T-helper 2 cell treated with Interferon-gamma antibody and Interleukin-4, amounts not matched to agents 5 μg/mL and 100 μg/mL, for 36 hours (primary cell): Measurements from ENCODE around the gene DYNLRB1.
"Not testable (repeated sequence)": the region's sequence is repeated elsewhere in the genome, so short reads cannot be mapped to it uniquely, and the experiment has no call there.

Experiments used
- DNase-seq: peaks from one replicate; pipeline ENCODE4 v3.0.0; 2021; ENCODE audit warnings: low spot score
- H3K27ac Mint-ChIP-seq: one replicate; pipeline ENCODE4 v1.8.0; 2021; ENCODE audit warnings: mild to moderate bottlenecking, mixed read lengths
- H3K27me3 Mint-ChIP-seq: one replicate; pipeline ENCODE4 v1.8.0; 2021; ENCODE audit warnings: low read depth, mixed read lengths
- H3K36me3 Mint-ChIP-seq: one replicate; pipeline ENCODE4 v1.8.0; 2021; ENCODE audit warnings: low read depth, mixed read lengths
- H3K4me1 Mint-ChIP-seq: one replicate; pipeline ENCODE4 v1.8.0; 2021; ENCODE audit warnings: low read depth, mixed read lengths
- H3K4me3 Mint-ChIP-seq: one replicate; pipeline ENCODE4 v1.8.0; 2022; ENCODE audit warnings: mild to moderate bottlenecking, moderate library complexity, mixed read lengths
- H3K9me3 Mint-ChIP-seq: one replicate; pipeline ENCODE4 v1.8.0; 2021; ENCODE audit warnings: mixed read lengths

Gene DYNLRB1

GRCh38 chr20:34495307-34495706, 20.9 kb upstream of the DYNLRB1 start:
- Mint-ChIP-seq H3K27ac (no peak overlapping the region), H3K36me3 (peaks cover 65% of the 10 kb centered on the region), H3K27me3 (no peaks in the 10 kb centered on the region), H3K9me3 (peaks cover 10% of the 10 kb centered on the region), H3K4me1 (peaks cover 3% of the 10 kb centered on the region), H3K4me3 (no peak overlapping the region)
- DNase-seq: no peak

DNA sequence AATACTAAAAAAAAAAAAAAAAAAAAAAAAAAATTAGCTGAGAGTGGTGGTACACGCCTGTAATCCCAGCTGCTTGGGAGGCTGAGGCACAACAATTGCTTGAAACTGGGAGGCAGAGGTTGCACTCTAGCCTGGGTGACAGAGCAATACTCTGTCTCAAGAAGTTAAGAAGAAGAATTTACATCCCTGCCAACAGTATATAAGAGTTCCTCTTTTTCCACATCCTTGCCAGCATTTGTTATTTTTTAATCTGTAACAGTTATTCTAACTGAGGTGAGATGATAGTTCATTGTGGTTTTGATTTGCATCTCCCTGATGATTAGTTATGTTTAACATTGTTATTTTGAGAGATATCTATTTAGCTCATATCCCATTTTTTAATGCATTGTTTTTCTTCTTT, 20.3 kb upstream of the DYNLRB1 start:
- H3K36me3 Mint-ChIP-seq: peaks cover 67% of the 10 kb centered on the region
- H3K4me3 Mint-ChIP-seq: no peak overlapping the region
- no peak overlapping the region for H3K27ac Mint-ChIP-seq
- peaks cover 3% of the 10 kb centered on the region for H3K4me1 Mint-ChIP-seq
- peaks cover 16% of the 10 kb centered on the region for H3K9me3 Mint-ChIP-seq
- H3K27me3 Mint-ChIP-seq: no peaks in the 10 kb centered on the region
- DNase-seq: no peak

DNA sequence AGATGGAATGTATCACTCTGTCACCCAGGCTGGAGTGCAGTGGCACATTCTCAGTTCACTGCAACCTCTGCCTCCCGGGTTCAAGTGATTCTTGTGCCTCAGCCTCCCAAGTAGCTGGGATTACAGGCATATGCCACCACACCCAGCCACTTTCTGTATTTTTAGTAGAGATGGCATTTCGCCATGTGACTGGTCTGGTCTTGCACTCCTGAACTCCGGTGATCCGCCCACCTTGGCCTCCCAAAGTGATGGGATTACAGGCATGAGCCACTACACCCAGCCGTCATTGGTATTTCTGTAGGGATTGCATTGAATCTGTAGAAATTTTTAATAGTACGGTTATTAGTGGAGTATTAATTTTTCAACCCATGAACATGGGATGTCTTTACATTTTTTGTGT, 18.6 kb upstream of the DYNLRB1 start:
- not testable (repeated sequence) for H3K4me3 Mint-ChIP-seq, H3K27me3 Mint-ChIP-seq, DNase-seq, H3K27ac Mint-ChIP-seq, H3K4me1 Mint-ChIP-seq
- Mint-ChIP-seq H3K9me3 (peaks cover 17% of the 10 kb centered on the region), H3K36me3 (peaks cover 65% of the 10 kb centered on the region)

GRCh38 chr20:34500823-34501222, 15.4 kb upstream of the DYNLRB1 start:
- Mint-ChIP-seq H3K4me1 (peaks cover 3% of the 10 kb centered on the region), H3K4me3 (no peak overlapping the region), H3K9me3 (peaks cover 17% of the 10 kb centered on the region), H3K27ac (no peak overlapping the region), H3K36me3 (peaks cover 54% of the 10 kb centered on the region), H3K27me3 (no peaks in the 10 kb centered on the region)
- DNase-seq: no peak

GRCh38 chr20:34506480-34506879, 9.7 kb upstream of the DYNLRB1 start:
- Mint-ChIP-seq H3K27me3 (no peaks in the 10 kb centered on the region), H3K4me1 (no peaks in the 10 kb centered on the region), H3K36me3 (peaks cover 32% of the 10 kb centered on the region), H3K9me3 (no peaks in the 10 kb centered on the region), H3K4me3 (no peak overlapping the region), H3K27ac (no peak overlapping the region)
- no peak for DNase-seq

GRCh38 chr20:34507702-34508413, 8.4 kb upstream of the DYNLRB1 start:
- Mint-ChIP-seq H3K27me3 (no peaks in the 10 kb centered on the region), H3K9me3 (no peaks in the 10 kb centered on the region), H3K27ac (no peak overlapping the region), H3K4me3 (no peak overlapping the region), H3K36me3 (peaks cover 31% of the 10 kb centered on the region), H3K4me1 (no peaks in the 10 kb centered on the region)
- DNase-seq: no peak

DNA sequence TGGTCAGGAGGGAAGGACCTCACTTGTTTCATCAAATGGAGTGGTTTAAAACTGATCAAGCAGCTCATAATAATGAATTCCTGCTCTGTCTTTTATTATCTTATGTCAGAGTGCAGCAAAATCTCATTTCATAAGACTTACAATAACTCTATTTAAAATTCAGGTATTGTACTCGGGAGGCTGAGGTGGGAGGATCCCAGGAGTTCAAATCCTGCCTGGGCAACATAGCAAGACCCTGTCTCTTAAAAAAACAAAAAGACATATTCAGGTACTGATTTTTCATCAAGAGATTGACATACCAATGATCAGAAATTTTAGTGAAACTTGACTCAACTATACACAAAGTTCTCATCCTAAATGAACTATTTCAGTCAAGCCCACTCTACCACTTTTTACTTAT, 5.6 kb upstream of the DYNLRB1 start:
- DNase-seq: no peak
- H3K27me3 Mint-ChIP-seq: no peaks in the 10 kb centered on the region
- no peak overlapping the region for H3K27ac Mint-ChIP-seq
- H3K36me3 Mint-ChIP-seq: peaks cover 20% of the 10 kb centered on the region
- H3K4me1 Mint-ChIP-seq: peaks cover 11% of the 10 kb centered on the region
- H3K4me3 Mint-ChIP-seq: no peak overlapping the region
- no peaks in the 10 kb centered on the region for H3K9me3 Mint-ChIP-seq

DNA sequence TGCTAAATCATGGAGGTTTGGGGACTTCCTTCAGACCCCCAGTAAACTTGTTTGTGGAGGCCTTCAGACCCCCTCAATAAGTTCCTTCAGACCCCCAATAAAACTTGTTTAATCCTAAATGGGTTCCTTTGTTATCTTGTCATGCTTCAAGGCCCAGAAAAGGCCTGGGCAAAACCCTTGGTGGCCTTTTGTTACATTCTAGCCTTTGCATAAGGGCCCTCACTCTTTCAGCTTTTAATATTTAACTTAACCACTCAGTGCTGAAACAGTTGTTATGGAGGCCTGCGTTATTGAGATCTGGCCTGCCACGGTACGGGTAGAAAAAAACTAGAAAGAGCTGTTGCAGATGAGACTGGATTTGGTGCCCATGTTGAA, 4.3 kb upstream of the DYNLRB1 start:
- no peaks in the 10 kb centered on the region for H3K27me3 Mint-ChIP-seq

DNA sequence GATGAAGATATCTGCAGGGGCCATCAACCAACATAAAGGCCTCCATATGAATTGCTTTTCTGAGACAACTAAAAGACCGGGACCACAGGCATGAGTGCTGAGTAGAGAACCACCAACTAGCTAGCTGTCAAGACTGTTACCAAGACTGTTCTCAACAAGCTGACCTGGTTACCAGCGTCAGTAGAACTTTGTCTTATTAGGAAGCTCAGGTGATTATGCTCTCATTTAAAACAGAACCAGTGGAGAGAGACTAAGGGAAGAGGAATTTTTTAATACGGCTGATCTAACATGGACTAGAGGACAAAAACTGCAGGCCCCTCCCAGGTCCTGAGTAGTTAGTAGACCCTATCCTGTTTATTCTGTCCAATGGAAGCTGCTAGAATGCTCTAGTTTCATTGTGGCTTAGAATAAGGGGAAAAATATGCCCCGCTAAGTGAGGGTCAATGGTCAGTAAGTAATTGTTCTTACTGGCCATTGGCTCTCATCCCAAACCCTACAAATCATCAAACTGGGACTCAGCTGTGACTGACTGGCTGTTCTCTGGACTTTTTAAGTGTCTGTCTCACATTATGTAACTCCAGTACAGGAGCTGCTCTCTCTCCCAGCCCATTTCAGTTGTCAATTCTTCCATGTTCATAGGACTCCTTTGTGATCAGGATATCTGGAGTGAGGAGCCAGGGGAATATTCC, 3.8 kb upstream of the DYNLRB1 start:
- no peak for DNase-seq
- peaks cover 12% of the 10 kb centered on the region for H3K4me1 Mint-ChIP-seq
- no peaks in the 10 kb centered on the region for H3K9me3 Mint-ChIP-seq
- no peak overlapping the region for H3K27ac Mint-ChIP-seq
- H3K27me3 Mint-ChIP-seq: no peaks in the 10 kb centered on the region
- H3K4me3 Mint-ChIP-seq: no peak overlapping the region
- H3K36me3 Mint-ChIP-seq: peaks cover 17% of the 10 kb centered on the region

More for the DNA sequence above, 4.3 kb upstream of the DYNLRB1 start:
- H3K4me3 Mint-ChIP-seq: no peak overlapping the region
- peaks cover 12% of the 10 kb centered on the region for H3K4me1 Mint-ChIP-seq
- H3K9me3 Mint-ChIP-seq: no peaks in the 10 kb centered on the region
- peaks cover 17% of the 10 kb centered on the region for H3K36me3 Mint-ChIP-seq
- no peak for DNase-seq
- no peak overlapping the region for H3K27ac Mint-ChIP-seq

DNA sequence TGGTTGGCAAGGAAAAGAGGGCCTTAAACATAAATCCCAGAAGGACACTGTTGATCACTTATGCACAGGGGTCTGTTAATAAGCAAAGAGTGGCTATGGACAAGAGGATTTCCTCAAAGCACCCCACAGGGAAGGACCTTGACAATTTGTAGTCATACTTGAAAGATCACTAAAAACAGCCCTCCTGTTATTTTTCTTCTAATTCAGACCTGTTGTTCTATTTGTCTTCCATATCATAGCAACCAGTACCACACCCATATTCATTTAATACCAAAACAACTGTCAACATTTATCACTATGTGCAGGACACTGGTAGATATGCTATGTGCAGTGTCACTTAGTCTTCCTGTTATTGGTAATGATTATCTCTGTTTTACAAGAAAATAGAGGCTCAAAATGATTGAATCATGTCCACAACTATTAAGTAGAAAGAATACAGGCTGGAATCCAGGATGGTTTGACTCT, 3.2 kb upstream of the DYNLRB1 start:
- Mint-ChIP-seq H3K9me3 (no peaks in the 10 kb centered on the region), H3K36me3 (peaks cover 13% of the 10 kb centered on the region), H3K27ac (no peak overlapping the region), H3K27me3 (no peaks in the 10 kb centered on the region), H3K4me3 (no peak overlapping the region), H3K4me1 (peaks cover 15% of the 10 kb centered on the region)
- no peak for DNase-seq

GRCh38 chr20:34514034-34514433, 2.2 kb upstream of the DYNLRB1 start:
- H3K4me3 Mint-ChIP-seq, DNase-seq, H3K9me3 Mint-ChIP-seq, H3K27me3 Mint-ChIP-seq: not testable (repeated sequence)
- peak overlapping the region; percentile 63 for H3K27ac Mint-ChIP-seq
- peaks cover 15% of the 10 kb centered on the region for H3K36me3 Mint-ChIP-seq
- peaks cover 23% of the 10 kb centered on the region for H3K4me1 Mint-ChIP-seq

DNA sequence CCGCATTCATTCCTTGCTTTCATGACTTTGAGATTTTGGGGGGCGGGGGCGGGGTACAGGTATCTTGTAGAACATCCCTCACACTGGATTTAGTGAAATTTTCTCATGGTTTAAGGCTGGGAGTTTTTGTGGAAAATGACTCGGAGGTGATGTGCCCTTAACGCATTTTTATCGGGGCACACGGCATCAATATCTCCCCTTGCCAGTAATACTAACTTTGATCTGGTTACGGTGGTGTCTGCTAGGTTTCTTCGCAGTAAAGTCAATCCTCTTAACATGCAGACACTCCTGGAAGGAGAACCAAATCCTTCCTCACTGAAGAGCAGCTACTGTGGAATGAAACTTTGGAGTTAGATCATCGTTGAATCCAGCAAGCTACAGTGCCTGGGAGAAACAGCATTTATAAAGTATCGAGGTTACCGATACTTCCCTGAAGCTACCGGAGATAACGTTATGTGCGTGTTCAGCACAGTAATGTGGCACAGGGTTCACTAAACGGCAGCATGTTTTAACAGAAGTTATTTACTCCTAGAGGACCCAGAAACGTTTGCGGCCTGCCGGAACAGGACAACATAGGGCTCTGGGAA, 1.2 kb upstream of the DYNLRB1 start:
- Mint-ChIP-seq H3K27me3 (no peaks in the 10 kb centered on the region), H3K4me1 (peaks cover 23% of the 10 kb centered on the region), H3K27ac (peak overlapping the region; percentile 96), H3K9me3 (no peaks in the 10 kb centered on the region), H3K4me3 (peak overlapping the region; percentile 92), H3K36me3 (peaks cover 16% of the 10 kb centered on the region)
- no peak for DNase-seq

DNA sequence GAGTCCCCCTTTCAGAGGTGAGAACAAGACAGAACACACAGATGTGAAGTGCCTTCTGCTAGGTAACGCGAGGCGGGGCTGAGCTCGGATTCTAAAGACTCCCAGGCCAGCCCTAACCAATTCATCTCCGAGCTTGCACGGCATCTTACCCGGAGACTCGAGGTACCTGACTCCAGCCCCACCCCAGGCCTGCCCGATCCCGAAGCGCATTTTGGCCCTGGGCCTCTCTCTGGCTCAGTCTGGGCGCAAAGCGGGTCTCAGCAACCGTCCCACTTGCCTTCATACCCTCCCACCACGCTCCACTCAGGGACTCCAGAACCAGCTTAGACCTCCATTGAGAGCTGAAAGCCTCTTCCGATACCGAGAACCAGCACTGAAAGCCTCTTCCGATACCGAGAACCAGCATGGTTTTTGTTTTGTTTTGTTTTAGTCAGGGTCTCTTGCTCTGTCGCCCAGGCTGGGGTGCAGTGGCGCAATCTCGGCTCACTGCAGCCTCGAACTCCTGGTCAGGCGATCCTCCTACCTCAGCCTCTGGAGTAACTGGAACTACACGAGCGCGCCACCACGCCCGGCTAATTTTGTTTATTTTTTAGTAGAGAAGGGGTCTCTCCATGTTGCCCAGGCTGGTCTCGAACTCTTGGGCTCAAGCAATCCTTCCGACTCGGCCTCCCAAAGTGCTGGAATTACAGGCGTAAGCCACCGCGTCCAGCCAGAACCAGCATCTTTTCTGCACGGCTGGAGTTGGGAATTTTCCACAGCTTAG, 557 bp upstream of the DYNLRB1 start:
- peak; percentile 65 for DNase-seq
- Mint-ChIP-seq H3K27me3 (no peaks in the 10 kb centered on the region), H3K27ac (peak overlapping the region; percentile 96), H3K4me1 (peaks cover 23% of the 10 kb centered on the region), H3K4me3 (peak overlapping the region; percentile 92), H3K9me3 (no peaks in the 10 kb centered on the region), H3K36me3 (peaks cover 16% of the 10 kb centered on the region)

GRCh38 chr20:34517114-34517505, 888 bp downstream of the DYNLRB1 start:
- H3K4me3 Mint-ChIP-seq: peak overlapping the region; percentile 92
- H3K4me1 Mint-ChIP-seq: peaks cover 25% of the 10 kb centered on the region
- DNase-seq: no peak
- no peaks in the 10 kb centered on the region for H3K9me3 Mint-ChIP-seq
- H3K36me3 Mint-ChIP-seq: peaks cover 17% of the 10 kb centered on the region
- H3K27me3 Mint-ChIP-seq: no peaks in the 10 kb centered on the region
- peak overlapping the region; percentile 96 for H3K27ac Mint-ChIP-seq
